GM12874 (cell line): ENCODE results near the gene PRDM1.

Source experiments
- TF ChIP-seq, protein P1 (sequence below): IDR thresholded peaks from 2 replicates; pipeline ENCODE4 v1.5.1; 2011; ENCODE audit warnings: low read depth, mild to moderate bottlenecking, control low read depth, low read length, moderate library complexity; ENCODE audit not compliant: insufficient read depth

PRDM1 gene

DNA sequence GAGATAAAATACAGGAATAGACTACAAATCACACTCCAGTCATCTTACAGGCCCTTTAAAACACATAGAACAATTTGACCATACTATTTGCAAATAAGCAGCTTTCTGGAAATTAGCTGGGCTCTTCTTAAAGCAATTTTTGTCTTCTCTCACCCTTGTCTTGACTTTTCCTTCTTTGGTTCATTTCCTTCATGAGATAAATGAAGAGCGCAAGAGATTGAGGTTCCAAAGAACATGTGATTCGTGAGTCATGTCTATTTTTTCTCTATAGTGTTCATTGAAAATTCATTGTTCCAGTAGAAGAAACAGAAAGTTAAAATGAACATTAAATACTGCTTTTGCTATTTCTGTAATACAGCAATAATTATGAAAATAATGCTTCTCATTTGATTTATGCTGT, 33.9 kb downstream of the PRDM1 start:
- TF ChIP-seq, protein P1, sequence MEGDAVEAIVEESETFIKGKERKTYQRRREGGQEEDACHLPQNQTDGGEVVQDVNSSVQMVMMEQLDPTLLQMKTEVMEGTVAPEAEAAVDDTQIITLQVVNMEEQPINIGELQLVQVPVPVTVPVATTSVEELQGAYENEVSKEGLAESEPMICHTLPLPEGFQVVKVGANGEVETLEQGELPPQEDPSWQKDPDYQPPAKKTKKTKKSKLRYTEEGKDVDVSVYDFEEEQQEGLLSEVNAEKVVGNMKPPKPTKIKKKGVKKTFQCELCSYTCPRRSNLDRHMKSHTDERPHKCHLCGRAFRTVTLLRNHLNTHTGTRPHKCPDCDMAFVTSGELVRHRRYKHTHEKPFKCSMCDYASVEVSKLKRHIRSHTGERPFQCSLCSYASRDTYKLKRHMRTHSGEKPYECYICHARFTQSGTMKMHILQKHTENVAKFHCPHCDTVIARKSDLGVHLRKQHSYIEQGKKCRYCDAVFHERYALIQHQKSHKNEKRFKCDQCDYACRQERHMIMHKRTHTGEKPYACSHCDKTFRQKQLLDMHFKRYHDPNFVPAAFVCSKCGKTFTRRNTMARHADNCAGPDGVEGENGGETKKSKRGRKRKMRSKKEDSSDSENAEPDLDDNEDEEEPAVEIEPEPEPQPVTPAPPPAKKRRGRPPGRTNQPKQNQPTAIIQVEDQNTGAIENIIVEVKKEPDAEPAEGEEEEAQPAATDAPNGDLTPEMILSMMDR: no peak

DNA sequence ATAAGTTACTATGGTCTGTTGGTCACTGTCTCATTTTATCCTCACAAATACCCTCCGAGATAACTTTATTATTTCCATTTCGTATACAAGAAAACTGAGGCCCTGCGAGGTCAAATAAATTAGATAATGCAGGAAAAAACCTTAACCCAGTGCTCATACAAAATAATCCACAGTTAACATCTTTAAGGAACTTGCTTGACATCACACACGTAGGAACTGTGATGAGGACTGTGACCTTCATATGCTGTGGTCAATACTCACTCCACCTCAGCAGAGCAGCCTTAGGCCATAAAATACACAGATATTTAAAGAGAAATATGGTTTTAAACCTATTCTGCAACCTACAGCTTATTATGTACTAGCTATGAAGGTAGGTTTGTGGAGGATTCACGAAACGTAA, 34.3 kb downstream of the PRDM1 start:
- TF ChIP-seq, protein P1: no peak

DNA sequence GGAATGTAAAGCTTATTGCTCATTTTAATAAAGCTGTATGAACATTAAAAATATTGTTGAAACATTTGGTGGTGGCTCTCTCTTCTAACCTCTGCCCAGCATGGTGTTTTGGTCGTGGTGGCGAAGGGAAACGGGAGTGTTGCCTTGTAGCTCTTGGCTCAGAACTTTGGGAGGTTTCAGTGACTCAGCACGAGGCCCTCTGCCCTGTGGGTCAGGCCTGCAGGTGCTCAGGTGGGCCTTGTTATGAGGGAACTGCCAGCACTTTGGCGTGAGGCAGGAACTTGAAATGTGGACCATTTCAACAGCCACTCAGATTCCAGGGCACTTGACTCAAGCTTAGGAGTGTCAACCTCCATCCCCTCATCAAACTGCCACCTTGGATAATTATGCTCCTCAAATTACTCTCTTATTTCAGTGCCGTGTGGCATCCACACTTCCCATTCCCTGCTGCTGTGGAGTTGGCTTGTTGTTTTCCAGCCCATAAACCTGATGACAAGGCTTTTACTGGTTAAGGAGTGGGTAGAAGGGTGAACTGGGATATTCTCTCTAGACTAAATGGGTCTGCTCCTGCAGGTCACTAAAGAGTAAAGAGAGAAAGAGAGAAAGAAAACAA, 36.3 kb downstream of the PRDM1 start:
- TF ChIP-seq, protein P1: no peak

DNA sequence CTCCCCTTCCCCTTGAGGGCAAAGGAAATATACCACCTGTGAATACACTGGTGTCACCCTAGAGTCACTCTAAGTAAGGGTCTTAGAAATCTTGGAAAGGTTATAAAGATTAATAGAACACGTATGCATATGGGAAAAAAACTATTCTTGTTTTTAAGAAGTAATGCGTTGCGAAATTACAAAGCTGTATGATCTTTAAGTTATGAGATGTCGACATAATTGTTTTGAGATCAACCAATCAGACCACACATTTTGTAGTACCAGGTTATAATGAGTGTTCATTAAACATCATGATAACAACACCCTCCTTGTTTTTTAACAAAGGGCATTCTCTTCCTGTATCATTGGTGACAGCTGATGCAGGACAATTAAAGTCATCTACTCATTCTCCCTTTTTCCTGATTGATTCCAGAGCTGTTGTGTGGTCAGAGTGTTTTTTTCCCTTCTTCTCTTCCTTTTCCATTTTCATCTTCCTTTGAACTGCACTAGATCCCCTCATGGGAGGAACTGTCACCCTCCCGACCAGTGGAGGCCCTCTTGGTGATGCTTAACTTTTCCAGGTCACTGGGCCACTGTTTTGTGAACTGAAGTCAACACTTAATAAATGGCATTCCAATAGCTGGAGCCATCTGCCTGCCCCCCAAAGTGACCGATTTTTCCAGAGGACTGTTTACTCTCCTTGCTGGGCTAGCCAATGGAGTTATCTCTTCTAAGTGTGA, 37.0 kb downstream of the PRDM1 start:
- TF ChIP-seq, protein P1: no peak

DNA sequence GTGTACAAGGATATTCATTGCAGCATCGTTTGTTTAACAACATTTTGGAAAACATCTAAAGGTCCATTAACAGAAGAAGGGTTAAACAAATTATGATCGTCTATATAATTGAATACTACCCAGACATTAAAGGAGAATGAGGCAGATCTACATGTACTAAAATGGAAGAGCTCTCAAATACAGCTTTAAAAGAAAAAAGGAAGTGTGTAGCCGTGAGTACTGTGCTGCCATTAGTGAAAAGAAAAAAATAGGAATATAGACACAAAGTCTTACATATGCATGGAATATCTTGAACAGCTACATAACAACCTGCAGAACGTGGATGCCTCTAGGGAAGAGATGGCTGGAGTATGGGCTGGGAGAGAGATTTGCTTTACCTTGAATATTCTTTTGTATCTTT, 37.9 kb downstream of the PRDM1 start:
- TF ChIP-seq, protein P1: no peak

DNA sequence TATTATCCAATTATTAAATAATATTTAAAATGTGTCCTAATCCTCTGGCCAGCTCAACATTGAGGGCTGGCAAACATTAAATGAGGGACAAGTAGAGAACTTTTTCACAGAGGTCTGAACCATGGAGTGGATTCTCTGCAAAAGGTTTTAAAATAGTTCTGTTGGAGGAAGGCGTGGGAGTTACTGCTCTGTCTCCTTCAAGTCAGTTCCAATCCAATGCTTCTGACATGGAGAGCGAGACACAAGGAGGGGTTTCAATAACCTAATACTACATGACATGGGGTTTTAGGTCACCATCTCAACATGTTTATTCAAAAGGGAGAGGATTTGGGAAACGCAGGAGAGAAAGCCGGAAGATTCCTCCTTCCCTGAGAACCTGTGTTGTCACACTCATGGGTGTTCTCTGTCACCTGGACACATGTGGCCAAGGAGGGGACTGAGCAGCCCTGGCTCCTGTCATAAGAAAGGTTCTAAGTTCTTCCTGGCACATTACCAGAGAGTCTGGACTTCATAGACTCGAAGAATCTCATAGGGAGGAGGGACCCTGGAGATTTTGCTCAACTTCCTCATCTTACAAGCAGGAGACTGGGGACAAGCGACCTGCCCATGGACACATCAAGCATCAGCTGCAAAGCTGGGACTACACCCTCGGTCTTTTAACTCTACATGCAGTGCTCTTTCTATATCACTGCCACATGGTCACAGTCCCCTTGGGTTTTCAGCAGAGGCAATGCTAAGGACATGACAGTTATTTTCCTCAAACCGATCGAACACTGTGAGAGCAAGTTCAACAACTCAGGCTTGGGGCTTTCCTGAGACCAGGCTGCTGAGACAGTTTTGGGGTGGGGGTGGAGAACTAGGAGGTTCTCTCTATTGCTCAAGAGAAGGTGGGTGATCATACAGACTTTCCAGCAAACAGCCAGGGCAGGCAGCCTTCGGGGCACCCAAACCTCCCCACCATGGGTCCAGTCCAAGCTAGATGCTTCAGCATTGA, 38.6 kb downstream of the PRDM1 start:
- TF ChIP-seq, protein P1: no peak

DNA sequence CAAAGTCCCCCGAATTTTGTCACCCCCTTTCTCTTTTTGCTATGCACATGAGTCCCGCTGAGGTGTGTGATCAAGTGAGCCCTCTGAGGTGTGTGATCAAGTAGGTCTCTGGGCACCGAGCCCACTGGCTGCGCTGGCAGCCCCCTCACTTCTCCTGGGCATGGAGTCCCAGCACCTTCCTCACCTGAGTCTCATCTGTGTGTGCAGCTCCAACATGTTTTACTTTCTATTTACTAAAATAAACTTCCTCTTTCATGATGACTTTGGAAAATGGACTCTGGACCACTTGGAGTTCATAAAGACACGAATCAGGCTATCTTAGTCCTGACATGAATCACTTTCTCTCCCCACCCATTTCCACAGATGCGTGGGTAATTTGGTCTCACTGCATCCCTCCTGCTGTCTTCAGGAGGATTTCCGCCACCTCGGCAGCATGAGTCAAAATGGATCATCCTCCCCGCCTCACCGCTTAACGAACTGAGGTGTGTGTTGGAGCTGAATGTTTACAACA, 39.8 kb downstream of the PRDM1 start:
- TF ChIP-seq, protein P1: no peak
